Smooth muscle cell (in vitro differentiated cells): ENCODE measurements around the gene JPH3. TPM values are rescaled to one million over a fixed set of nuclear protein-coding genes. Genes with fewer than 3 reads are reported as not detected.

Source experiments
- DNase-seq: peaks from one replicate; lab custom pipeline; 2025; ENCODE audit not compliant: unreplicated experiment; lab: John Stamatoyannopoulos, UW
- H2AFZ ChIP-seq: fragments of 200-600 bp; sonication (generic); 2 replicates; pipeline ENCODE4 v1.6.0; 2016; ENCODE audit warnings: antibody characterized with exemption, low read depth, mild to moderate bottlenecking
- H3F3A ChIP-seq: fragments of 200-600 bp; sonication (generic); 2 replicates; pipeline ENCODE4 v1.6.0; 2017; ENCODE audit warnings: antibody characterized with exemption, low read depth
- H3K27ac ChIP-seq: fragments of 200-600 bp; sonication (generic); 2 replicates; pipeline ENCODE4 v1.5.1; 2016; ENCODE audit warnings: low read depth, mild to moderate bottlenecking
- H3K27me3 ChIP-seq: fragments of 200-600 bp; sonication (generic); 2 replicates; pipeline ENCODE4 v1.6.1; 2016; ENCODE audit warnings: low read depth, mild to moderate bottlenecking
- H3K36me3 ChIP-seq: fragments of 200-600 bp; sonication (generic); 2 replicates; pipeline ENCODE4 v1.5.1; 2016; ENCODE audit warnings: low read depth
- H3K4me1 ChIP-seq: fragments of 200-600 bp; sonication (generic); 2 replicates; pipeline ENCODE4 v1.5.1; 2016; ENCODE audit warnings: low read depth
- H3K4me2 ChIP-seq: fragments of 200-600 bp; sonication (generic); 2 replicates; pipeline ENCODE4 v1.6.0; 2016; ENCODE audit warnings: mild to moderate bottlenecking
- H3K4me3 ChIP-seq: fragments of 200-600 bp; sonication (generic); 2 replicates; pipeline ENCODE4 v1.5.1; 2016; ENCODE audit warnings: mild to moderate bottlenecking
- H3K79me2 ChIP-seq: fragments of 200-600 bp; sonication (generic); 2 replicates; pipeline ENCODE4 v1.6.0; 2016; ENCODE audit warnings: low read depth, mild to moderate bottlenecking
- H3K9ac ChIP-seq: fragments of 200-600 bp; sonication (generic); 2 replicates; pipeline ENCODE4 v1.6.0; 2016; ENCODE audit warnings: low read depth
- H3K9me3 ChIP-seq: fragments of 200-600 bp; sonication (generic); replicated peaks from 2 replicates; pipeline ENCODE4 v1.5.1; 2016; ENCODE audit warnings: low read depth
- H4K20me1 ChIP-seq: fragments of 200-600 bp; sonication (generic); 2 replicates; pipeline ENCODE4 v1.6.0; 2016; ENCODE audit warnings: low read depth
- CTCF ChIP-seq: fragments of 200-600 bp; sonication (generic); IDR thresholded peaks from 2 replicates; pipeline ENCODE4 v1.5.1; 2017; ENCODE audit warnings: borderline replicate concordance, mild to moderate bottlenecking, antibody characterized with exemption; ENCODE audit not compliant: insufficient read depth, poor library complexity, severe bottlenecking
- WGBS: methylation state at CpG from one replicate; pipeline ENCODE4 v1.1.7; 2016; ENCODE audit warnings: low lambda C conversion rate; 5-methylcytosine and 5-hydroxymethylcytosine counted together
- polyA plus RNA-seq: library from polyadenylated mRNA; unstranded; fragments of >200 nt; fragmentation: Nextera tagmentation; extraction: Ambion mirVana; gene quantifications from 2 replicates; pipeline ENCODE4 v1.2.1, GENCODE V29; 2016
- total RNA-seq: library from RNA; depleted of rRNA; stranded (reverse); fragments of >200 nt; gene quantifications from 2 replicates; pipeline ENCODE4 v1.2.3, GENCODE V29; 2014

Gene JPH3
- total and polyA plus RNA-seq, 2 experiments from 2014 or later: 2.1 to 2.4 TPM

DNA sequence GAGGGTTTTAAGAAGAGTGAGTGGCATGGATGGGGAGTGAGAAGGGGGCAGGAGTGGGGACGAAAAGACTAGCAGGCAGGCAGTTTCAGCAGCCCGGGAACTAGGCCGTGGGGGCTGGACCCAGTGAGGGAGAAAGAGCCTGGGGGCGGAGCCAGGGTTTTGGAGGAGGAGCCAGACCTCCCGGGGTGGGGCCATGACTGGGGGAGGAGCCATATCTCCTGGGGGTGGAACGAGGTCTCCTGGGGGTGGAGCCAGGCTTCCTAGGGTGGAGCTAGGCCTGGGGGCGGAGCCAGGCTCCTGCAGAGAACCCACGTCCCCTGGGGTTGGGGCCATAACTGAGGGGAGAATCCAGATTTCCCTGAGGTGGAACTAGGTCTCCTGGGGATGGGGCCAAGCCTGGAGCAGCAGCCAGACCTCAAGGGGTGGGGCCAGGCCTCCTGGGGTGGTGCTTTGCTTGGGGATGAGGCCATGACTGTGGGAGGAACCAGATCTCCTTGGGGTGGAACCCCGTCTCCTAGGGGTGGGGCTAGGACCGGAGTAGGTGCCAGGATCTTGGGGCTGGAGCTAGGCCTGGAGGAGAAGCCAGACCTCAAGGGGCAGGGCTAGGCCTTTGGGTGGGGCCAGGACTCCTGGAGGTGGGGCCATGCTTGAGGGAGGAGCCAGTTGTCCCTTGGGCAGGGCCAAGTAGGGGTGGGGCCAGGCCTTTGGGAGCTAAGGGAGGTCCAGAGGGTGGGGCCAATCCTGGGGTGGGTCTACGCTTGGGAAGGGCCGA is 41.7 kb upstream of the JPH3 start:
- H3K4me2 ChIP-seq: no peak overlapping the region
- H2AFZ ChIP-seq: no peak overlapping the region
- no peaks in the 10 kb centered on the region for H3K79me2 ChIP-seq
- H3K27ac ChIP-seq: no peak overlapping the region
- 83% methylated on average over 9 of the region's 12 CpGs for WGBS
- H3K4me3 ChIP-seq: no peak overlapping the region
- no peak overlapping the region for H3K9ac ChIP-seq
- no peaks in the 10 kb centered on the region for H3K36me3 ChIP-seq
- H3F3A ChIP-seq: no peaks in the 10 kb centered on the region
- H3K27me3 ChIP-seq: no peaks in the 10 kb centered on the region
- H3K4me1 ChIP-seq: peaks cover 6% of the 10 kb centered on the region
- no peaks in the 10 kb centered on the region for H3K9me3 ChIP-seq
- DNase-seq: no peak
- TF ChIP-seq CTCF: no peak
- H4K20me1 ChIP-seq: no peaks in the 10 kb centered on the region

DNA sequence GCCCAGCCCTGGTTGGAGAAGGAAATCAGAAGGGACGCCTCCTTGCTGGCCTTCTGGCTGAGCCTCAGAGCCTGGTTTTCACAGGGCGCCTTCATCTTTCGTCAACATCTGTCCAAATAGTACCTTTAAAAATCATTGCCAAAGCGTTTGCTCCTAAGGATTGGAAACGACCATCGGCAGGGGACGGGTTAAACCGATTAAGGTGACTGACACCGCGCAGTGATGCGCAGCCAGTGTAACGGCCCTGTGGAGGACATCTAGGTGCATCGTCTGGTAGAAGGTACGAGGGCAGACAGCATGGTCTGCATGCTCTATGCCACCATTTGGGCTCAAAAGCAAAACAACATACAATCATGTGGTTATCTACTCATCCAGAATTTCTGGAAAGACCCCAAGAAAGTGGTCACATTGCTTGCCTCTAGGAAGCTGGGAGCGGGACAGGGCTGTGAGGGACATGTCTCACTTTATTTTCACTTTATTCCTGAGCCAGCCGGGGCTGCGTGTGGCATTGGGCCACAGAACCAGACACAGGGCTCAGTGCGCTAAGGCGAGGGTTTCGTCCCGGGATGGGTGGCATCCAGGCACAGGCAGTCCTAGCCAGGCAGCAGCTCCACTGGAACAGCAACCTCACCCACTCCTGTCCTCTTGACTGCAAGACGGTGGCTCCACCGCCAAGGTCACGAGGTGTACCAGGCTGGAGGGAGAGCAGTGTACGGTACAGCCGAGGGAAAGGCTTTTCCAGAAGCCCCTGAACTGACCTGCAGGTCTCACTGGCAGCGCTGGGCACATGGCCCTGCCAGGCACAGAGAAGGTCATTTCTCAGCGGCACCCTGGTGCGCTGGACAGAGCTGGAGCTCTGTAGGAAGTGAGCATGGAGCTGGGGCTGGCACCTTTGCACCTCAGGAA is 40.9 kb upstream of the JPH3 start:
- no peak overlapping the region for H3K27ac ChIP-seq
- WGBS: 96% methylated on average over 29 of the region's 29 CpGs

GRCh38 chr16:87562201-87562600 is 40.1 kb upstream of the JPH3 start:
- DNase-seq: no peak
- H3K36me3 ChIP-seq: no peaks in the 10 kb centered on the region
- TF ChIP-seq CTCF: no peak
- peaks cover 4% of the 10 kb centered on the region for H3K4me1 ChIP-seq
- H3K27ac ChIP-seq: no peak overlapping the region
- no peaks in the 10 kb centered on the region for H3F3A ChIP-seq
- no peak overlapping the region for H2AFZ ChIP-seq
- no peaks in the 10 kb centered on the region for H3K27me3 ChIP-seq
- no peak overlapping the region for H3K4me2 ChIP-seq
- H4K20me1 ChIP-seq: no peaks in the 10 kb centered on the region
- H3K4me3 ChIP-seq: no peak overlapping the region
- WGBS: 83% methylated on average over 12 of the region's 12 CpGs
- H3K79me2 ChIP-seq: no peaks in the 10 kb centered on the region
- H3K9me3 ChIP-seq: no peaks in the 10 kb centered on the region
- H3K9ac ChIP-seq: no peak overlapping the region

More for the DNA sequence above, 40.9 kb upstream of the JPH3 start:
- Histone ChIP-seq H3K4me3 (no peak overlapping the region), H2AFZ (no peak overlapping the region), H3K79me2 (no peaks in the 10 kb centered on the region), H3F3A (no peaks in the 10 kb centered on the region), H3K36me3 (no peaks in the 10 kb centered on the region), H3K4me1 (peaks cover 6% of the 10 kb centered on the region), H3K27me3 (no peaks in the 10 kb centered on the region), H3K9me3 (no peaks in the 10 kb centered on the region), H4K20me1 (no peaks in the 10 kb centered on the region), H3K9ac (no peak overlapping the region), H3K4me2 (no peak overlapping the region)
- no peak for DNase-seq
- TF ChIP-seq CTCF: no peak
